Measurements from ENCODE around the gene FAM163B. TPM values are rescaled to one million over a fixed set of nuclear protein-coding genes. Genes with fewer than 3 reads are reported as not detected.

Gene FAM163B
- total RNA-seq, 1 donor from 2014 or later = not detected

GRCh38 chr9:133647148-133647547 is 38.0 kb upstream of the FAM163B start:
- DNase-seq (ENCODE audit: extremely low spot score, unreplicated experiment) = no peak
- no peak overlapping the region for H3K4me3 Mint-ChIP-seq
- no peak for TF ChIP-seq CTCF (conservative IDR thresholded peaks at IDR 0.05)
- no peaks in the 10 kb centered on the region for H3K9me3 Mint-ChIP-seq
- H3K27me3 Mint-ChIP-seq = peaks cover 14% of the 10 kb centered on the region
- H3K4me1 Mint-ChIP-seq (ENCODE audit: unreplicated experiment) = no peaks in the 10 kb centered on the region
- H3K27ac Mint-ChIP-seq = no peak overlapping the region
- no peaks in the 10 kb centered on the region for H3K36me3 Mint-ChIP-seq

GRCh38 chr9:133645021-133645765 is 36.0 kb upstream of the FAM163B start:
- Mint-ChIP-seq H3K36me3 (no peaks in the 10 kb centered on the region), H3K4me3 (no peak overlapping the region), H3K27ac (no peak overlapping the region), H3K4me1 (ENCODE audit: unreplicated experiment) (peaks cover 3% of the 10 kb centered on the region), H3K27me3 (peaks cover 22% of the 10 kb centered on the region), H3K9me3 (no peaks in the 10 kb centered on the region)
- no peak for TF ChIP-seq CTCF (conservative IDR thresholded peaks at IDR 0.05)
- DNase-seq (ENCODE audit: extremely low spot score, unreplicated experiment) = no peak

GRCh38 chr9:133643978-133644760 is 35.0 kb upstream of the FAM163B start:
- Mint-ChIP-seq H3K4me1 (ENCODE audit: unreplicated experiment) (peaks cover 3% of the 10 kb centered on the region), H3K27me3 (peaks cover 22% of the 10 kb centered on the region), H3K4me3 (no peak overlapping the region), H3K27ac (no peak overlapping the region), H3K9me3 (no peaks in the 10 kb centered on the region), H3K36me3 (no peaks in the 10 kb centered on the region)
- TF ChIP-seq CTCF (conservative IDR thresholded peaks at IDR 0.05) = no peak
- DNase-seq (ENCODE audit: extremely low spot score, unreplicated experiment) = no peak

- H3K4me1 Mint-ChIP-seq (ENCODE audit: unreplicated experiment) = peaks cover 6% of the 10 kb centered on the region
- TF ChIP-seq CTCF (conservative IDR thresholded peaks at IDR 0.05) = no peak
- no peak overlapping the region for H3K27ac Mint-ChIP-seq
- no peaks in the 10 kb centered on the region for H3K36me3 Mint-ChIP-seq
- no peak overlapping the region for H3K4me3 Mint-ChIP-seq
- no peak for DNase-seq (ENCODE audit: extremely low spot score, unreplicated experiment)
- peaks cover 19% of the 10 kb centered on the region for H3K27me3 Mint-ChIP-seq
- H3K9me3 Mint-ChIP-seq = no peaks in the 10 kb centered on the region
Measured at GRCh38 chr9:133643362-133643755, 34.2 kb upstream of the FAM163B start.

GRCh38 chr9:133642708-133643361 is 33.6 kb upstream of the FAM163B start:
- peaks cover 24% of the 10 kb centered on the region for H3K27me3 Mint-ChIP-seq
- H3K36me3 Mint-ChIP-seq = no peaks in the 10 kb centered on the region
- H3K27ac Mint-ChIP-seq = no peak overlapping the region
- peaks cover 11% of the 10 kb centered on the region for H3K4me1 Mint-ChIP-seq (ENCODE audit: unreplicated experiment)
- H3K9me3 Mint-ChIP-seq = no peaks in the 10 kb centered on the region
- TF ChIP-seq CTCF (conservative IDR thresholded peaks at IDR 0.05) = no peak
- H3K4me3 Mint-ChIP-seq = no peak overlapping the region
- DNase-seq (ENCODE audit: extremely low spot score, unreplicated experiment) = no peak

All from type B pancreatic cell (in vitro differentiated cells).